ENCODE measurements around the gene TMEM184A.

DNA sequence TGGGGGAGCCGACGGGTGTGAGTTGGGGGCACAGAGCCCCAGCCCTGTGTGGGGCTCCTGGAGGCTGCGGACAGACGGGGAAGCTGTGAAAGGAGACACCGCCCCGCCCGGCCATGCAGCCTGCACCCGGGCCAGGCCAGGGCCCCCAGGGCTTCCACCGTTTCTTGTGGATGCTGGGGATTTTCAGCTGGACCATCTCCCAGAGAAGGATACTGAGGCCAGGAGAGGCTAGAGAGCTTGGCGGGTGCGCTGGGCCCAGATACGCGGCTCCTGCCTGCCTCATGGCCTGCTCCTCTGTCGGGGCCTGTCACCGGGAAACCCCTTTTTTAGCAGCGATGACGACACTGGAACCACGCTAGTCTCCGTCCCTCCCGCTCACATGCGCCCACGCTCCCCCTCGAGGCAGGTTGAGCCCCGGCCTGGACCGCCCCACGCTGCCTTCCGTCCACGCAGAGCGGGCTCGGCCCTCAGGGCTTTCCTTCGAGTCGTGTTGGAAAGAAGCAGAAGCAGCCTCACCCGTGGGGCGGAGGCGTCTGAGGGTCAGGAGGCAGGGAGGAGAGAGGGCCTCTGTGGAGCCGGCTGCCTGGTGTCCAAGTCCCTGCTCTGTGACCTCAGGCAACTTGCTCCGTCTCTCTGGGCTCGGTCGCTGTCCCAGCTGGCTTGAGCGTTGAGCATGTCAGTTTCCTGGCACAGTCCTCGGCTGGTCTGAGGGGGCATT, 11.7 kb downstream of the TMEM184A start:
- TF ChIP-seq CTCF (IDR thresholded peaks at IDR 0.05 in 4 of 5, conservative IDR thresholded peaks at IDR 0.05 in 1 of 5) (no peak), POLR2A (IDR thresholded peaks at IDR 0.05) (no peak)
